ENCODE results near the gene FHOD1. TPM values are rescaled to one million over a fixed set of nuclear protein-coding genes. Genes with fewer than 3 reads are reported as not detected.

The FHOD1 gene
- total RNA-seq, 2 donors from 2014 or later = 28.5 to 31.7 TPM

DNA sequence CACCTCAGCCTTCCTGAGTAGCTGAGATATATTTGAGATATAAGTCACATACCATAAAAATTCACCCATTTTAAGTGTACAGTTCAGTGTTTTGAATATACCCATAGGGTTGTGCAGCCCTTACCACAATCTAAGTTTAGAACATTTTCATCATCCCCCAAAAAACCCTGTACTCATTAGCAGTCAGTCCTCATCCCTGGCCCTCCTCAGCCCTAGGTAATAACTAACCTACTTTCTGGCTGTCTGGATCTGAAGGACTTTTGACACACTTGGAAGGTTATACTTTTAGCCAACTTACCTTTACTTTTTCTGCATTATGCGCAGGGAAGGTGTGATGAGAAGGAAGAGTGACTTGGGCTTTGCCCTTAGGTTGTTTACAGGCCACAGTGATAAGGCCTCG, 28.0 kb upstream of the FHOD1 start:
- Histone ChIP-seq H3K27ac (no peak overlapping the region), H3K36me3 (no peaks in the 10 kb centered on the region), H3K4me3 (no peak overlapping the region), H3K27me3 (replicated peaks; ENCODE audit: insufficient read depth) (no peaks in the 10 kb centered on the region), H3K4me1 (ENCODE audit: control insufficient read depth in 1 of 2, low read depth in 2 of 2) (peaks cover 16 to 24% of the 10 kb centered on the region in 2 donors), H3K9me3 (no peaks in the 10 kb centered on the region)
- ATAC-seq (ENCODE audit: insufficient number of reproducible peaks, low FRiP score, low read depth) (no peak), DNase-seq (ENCODE audit: low spot score) (no peak)
- TF ChIP-seq, protein P1, sequence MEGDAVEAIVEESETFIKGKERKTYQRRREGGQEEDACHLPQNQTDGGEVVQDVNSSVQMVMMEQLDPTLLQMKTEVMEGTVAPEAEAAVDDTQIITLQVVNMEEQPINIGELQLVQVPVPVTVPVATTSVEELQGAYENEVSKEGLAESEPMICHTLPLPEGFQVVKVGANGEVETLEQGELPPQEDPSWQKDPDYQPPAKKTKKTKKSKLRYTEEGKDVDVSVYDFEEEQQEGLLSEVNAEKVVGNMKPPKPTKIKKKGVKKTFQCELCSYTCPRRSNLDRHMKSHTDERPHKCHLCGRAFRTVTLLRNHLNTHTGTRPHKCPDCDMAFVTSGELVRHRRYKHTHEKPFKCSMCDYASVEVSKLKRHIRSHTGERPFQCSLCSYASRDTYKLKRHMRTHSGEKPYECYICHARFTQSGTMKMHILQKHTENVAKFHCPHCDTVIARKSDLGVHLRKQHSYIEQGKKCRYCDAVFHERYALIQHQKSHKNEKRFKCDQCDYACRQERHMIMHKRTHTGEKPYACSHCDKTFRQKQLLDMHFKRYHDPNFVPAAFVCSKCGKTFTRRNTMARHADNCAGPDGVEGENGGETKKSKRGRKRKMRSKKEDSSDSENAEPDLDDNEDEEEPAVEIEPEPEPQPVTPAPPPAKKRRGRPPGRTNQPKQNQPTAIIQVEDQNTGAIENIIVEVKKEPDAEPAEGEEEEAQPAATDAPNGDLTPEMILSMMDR (IDR thresholded peaks at IDR 0.05) = no peak

GRCh38 chr16:67271446-67271845, 24.2 kb upstream of the FHOD1 start:
- TF ChIP-seq, protein P1 (IDR thresholded peaks at IDR 0.05) = no peak
- Histone ChIP-seq H3K27ac (no peak overlapping the region), H3K27me3 (replicated peaks; ENCODE audit: insufficient read depth) (no peaks in the 10 kb centered on the region), H3K9me3 (no peaks in the 10 kb centered on the region), H3K36me3 (no peaks in the 10 kb centered on the region), H3K4me1 (ENCODE audit: control insufficient read depth in 1 of 2, low read depth in 2 of 2) (no peaks in the 10 kb centered on the region), H3K4me3 (no peak overlapping the region)
- ATAC-seq (ENCODE audit: insufficient number of reproducible peaks, low FRiP score, low read depth) = no peak
- DNase-seq (ENCODE audit: low spot score) = no peak

- Histone ChIP-seq H3K9me3 (no peaks in the 10 kb centered on the region), H3K4me1 (ENCODE audit: control insufficient read depth in 1 of 2, low read depth in 2 of 2) (no peaks in the 10 kb centered on the region), H3K4me3 (no peak overlapping the region), H3K27me3 (replicated peaks; ENCODE audit: insufficient read depth) (no peaks in the 10 kb centered on the region), H3K27ac (no peak overlapping the region), H3K36me3 (no peaks in the 10 kb centered on the region)
- DNase-seq (ENCODE audit: low spot score) (no peak), ATAC-seq (ENCODE audit: insufficient number of reproducible peaks, low FRiP score, low read depth) (no peak)
- TF ChIP-seq, protein P1 (IDR thresholded peaks at IDR 0.05) = no peak
Measured at GRCh38 chr16:67270931-67271338, 23.7 kb upstream of the FHOD1 start.

DNA sequence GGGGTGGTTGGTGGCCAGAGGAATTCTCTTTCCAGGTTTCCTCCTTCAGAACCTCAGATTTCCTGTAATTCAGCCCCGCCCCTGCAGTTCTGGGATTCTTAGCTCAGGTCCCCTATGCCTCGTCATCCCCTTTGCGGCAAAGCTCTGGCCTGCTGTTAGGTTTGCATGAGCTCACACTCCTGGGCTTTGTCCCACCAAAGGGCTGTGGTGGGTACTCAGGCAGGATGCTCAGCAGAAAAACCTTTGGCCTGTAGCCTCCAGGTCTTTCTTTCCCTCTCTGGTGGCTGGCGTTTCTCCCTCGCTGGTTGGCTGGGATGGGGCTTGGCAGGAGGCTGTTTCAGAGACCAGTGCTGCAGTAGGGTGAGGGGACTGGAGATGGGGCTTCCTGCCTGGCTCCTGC, 22.5 kb upstream of the FHOD1 start:
- Histone ChIP-seq H3K9me3 (no peaks in the 10 kb centered on the region), H3K4me1 (ENCODE audit: control insufficient read depth in 1 of 2, low read depth in 2 of 2) (no peaks in the 10 kb centered on the region), H3K4me3 (no peak overlapping the region), H3K27ac (no peak overlapping the region), H3K36me3 (no peaks in the 10 kb centered on the region), H3K27me3 (replicated peaks; ENCODE audit: insufficient read depth) (no peaks in the 10 kb centered on the region)
- TF ChIP-seq, protein P1 (IDR thresholded peaks at IDR 0.05) = no peak
- ATAC-seq (ENCODE audit: insufficient number of reproducible peaks, low FRiP score, low read depth) (no peak), DNase-seq (ENCODE audit: low spot score) (no peak)

DNA sequence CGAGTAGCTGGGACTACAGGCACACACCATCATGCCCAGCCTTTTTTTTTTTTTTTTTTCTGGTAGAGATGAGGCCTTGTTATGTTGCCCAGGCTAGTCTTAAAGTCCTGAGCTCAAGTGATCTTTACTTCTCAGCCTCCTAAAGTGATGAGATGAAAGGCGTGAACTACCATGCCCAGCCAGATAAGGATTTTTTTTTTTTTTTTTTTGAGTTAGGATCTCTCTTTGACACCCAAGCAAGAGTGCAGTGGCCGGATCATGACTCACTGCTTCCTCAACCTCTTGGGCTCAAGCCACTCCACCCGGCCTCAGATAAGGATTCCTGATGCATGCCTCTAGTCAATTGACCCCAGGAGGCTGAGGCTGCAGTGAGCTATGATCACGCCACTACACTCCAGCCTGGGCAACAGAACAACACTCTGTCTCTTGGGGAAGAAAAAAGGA, 20.9 kb upstream of the FHOD1 start:
- TF ChIP-seq, protein P1 (IDR thresholded peaks at IDR 0.05) = no peak
- no peaks in the 10 kb centered on the region for H3K27me3 ChIP-seq (replicated peaks; ENCODE audit: insufficient read depth)
- no peak overlapping the region for H3K27ac ChIP-seq
- H3K4me1 ChIP-seq (ENCODE audit: control insufficient read depth in 1 of 2, low read depth in 2 of 2) = no peaks in the 10 kb centered on the region
- no peak for DNase-seq (ENCODE audit: low spot score)
- no peaks in the 10 kb centered on the region for H3K9me3 ChIP-seq
- ATAC-seq (ENCODE audit: insufficient number of reproducible peaks, low FRiP score, low read depth) = no peak
- H3K4me3 ChIP-seq = no peak overlapping the region
- no peaks in the 10 kb centered on the region for H3K36me3 ChIP-seq
